ENCODE measurements around the gene MAN1C1.

- TF ChIP-seq CTCF (IDR thresholded peaks at IDR 0.05) (no peak), POLR2A (IDR thresholded peaks at IDR 0.05) (no peak)
These were observed 173.9 kb downstream of the MAN1C1 start for GRCh38 chr1:25790472-25790871.
